GM21423 (cell line): ENCODE measurements around the gene ITGA2.

Experiments used
- ATAC-seq: cut with Tn5 transposase; IDR thresholded peaks from one replicate; pipeline ENCODE4 v1.9.1; 2021; ENCODE audit warnings: mild to moderate bottlenecking, moderate library complexity; ENCODE audit not compliant: unreplicated experiment

Gene ITGA2

GRCh38 chr5:53017383-53017782 lies 28.2 kb downstream of the ITGA2 start:
- no peak for ATAC-seq

GRCh38 chr5:53017794-53018391 lies 28.7 kb downstream of the ITGA2 start:
- no peak for ATAC-seq

GRCh38 chr5:53019320-53019719 lies 30.2 kb downstream of the ITGA2 start:
- no peak for ATAC-seq

GRCh38 chr5:53022930-53023511 lies 33.9 kb downstream of the ITGA2 start:
- no peak for ATAC-seq

- peak; percentile 85 for ATAC-seq
Measured at GRCh38 chr5:53023969-53024368, 34.8 kb downstream of the ITGA2 start.

- no peak for ATAC-seq
Measured at GRCh38 chr5:53024535-53024934, 35.4 kb downstream of the ITGA2 start.

GRCh38 chr5:53025487-53025886 lies 36.3 kb downstream of the ITGA2 start:
- ATAC-seq, result no peak

GRCh38 chr5:53027913-53028312 lies 38.8 kb downstream of the ITGA2 start:
- no peak for ATAC-seq

GRCh38 chr5:53029608-53030007 lies 40.5 kb downstream of the ITGA2 start:
- no peak for ATAC-seq

- no peak for ATAC-seq
Measured at GRCh38 chr5:53030893-53031292, 41.7 kb downstream of the ITGA2 start.

GRCh38 chr5:53031695-53032096 lies 42.5 kb downstream of the ITGA2 start:
- no peak for ATAC-seq

GRCh38 chr5:53032188-53032587 lies 43.0 kb downstream of the ITGA2 start:
- ATAC-seq, result no peak

- ATAC-seq, result no peak
Measured at GRCh38 chr5:53034832-53035231, 45.7 kb downstream of the ITGA2 start.

- no peak for ATAC-seq
Measured at GRCh38 chr5:53035868-53036381, 46.8 kb downstream of the ITGA2 start.

GRCh38 chr5:53037141-53037859 lies 48.1 kb downstream of the ITGA2 start:
- ATAC-seq, result no peak

GRCh38 chr5:53038196-53038847 lies 49.2 kb downstream of the ITGA2 start:
- ATAC-seq, result no peak

GRCh38 chr5:53039855-53040254 lies 50.7 kb downstream of the ITGA2 start:
- no peak for ATAC-seq

- ATAC-seq, result peak; percentile 92
Measured at GRCh38 chr5:53041071-53041692, 52.0 kb downstream of the ITGA2 start.

- ATAC-seq, result no peak
Measured at GRCh38 chr5:53041740-53042139, 52.6 kb downstream of the ITGA2 start.

GRCh38 chr5:53045263-53045662 lies 56.1 kb downstream of the ITGA2 start:
- no peak for ATAC-seq

GRCh38 chr5:53048248-53048647 lies 59.1 kb downstream of the ITGA2 start:
- no peak for ATAC-seq
